ENCODE results near the gene CLCN6. TPM values are rescaled to one million over a fixed set of nuclear protein-coding genes. Genes with fewer than 3 reads are reported as not detected.

Gene CLCN6
- total RNA-seq, 1 experiment from 2014 or later, result 5.1 TPM

DNA sequence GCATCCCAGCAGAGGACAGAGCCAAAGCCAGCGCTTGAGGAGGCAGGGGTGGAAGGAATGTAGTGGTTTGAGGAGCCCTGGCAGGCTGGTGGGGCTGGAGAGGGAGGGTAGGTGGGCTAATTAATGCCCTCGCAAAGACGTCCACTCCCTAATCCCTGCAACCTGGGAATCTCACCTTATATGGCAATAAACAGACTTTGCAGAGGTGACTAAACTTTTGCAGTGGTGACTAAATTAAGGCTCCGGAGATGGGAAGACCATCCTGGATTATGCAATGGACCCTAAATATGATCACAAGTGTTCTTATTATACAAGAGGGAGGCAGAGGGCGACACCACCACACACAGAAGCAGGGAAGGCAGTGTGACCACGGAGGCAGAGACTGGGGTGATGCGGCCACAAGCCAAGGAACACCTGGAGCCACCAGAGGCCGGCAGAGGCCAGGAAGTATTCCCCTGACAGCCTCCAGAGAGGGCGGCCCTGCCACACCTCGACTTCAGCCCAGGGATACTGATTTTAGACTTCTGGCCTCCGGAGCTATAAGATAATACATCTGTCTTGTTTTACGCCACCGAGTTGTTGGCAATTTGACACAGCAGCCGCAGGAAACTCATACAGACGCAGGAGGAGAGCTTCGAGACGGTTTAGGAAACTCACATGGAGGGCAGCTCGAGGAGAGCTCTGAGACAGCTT is 75.9 kb downstream of the CLCN6 start:
- Histone ChIP-seq H3K36me3 (no peaks in the 10 kb centered on the region), H3K4me1 (replicated peaks) (no peaks in the 10 kb centered on the region; the same call in 1 of the 2 replicates), H3K27me3 (replicated peaks) (0 out of 2 replicates have a peak, but pooled peaks cover 3% of the 10 kb centered on the region), H3K4me3 (no peak overlapping the region), H3K27ac (no peak overlapping the region), H3K9me3 (replicated peaks) (no peaks in the 10 kb centered on the region)
- no peak for DNase-seq (ENCODE audit: low read depth in 1 of 2, low spot score in 2 of 2)

DNA sequence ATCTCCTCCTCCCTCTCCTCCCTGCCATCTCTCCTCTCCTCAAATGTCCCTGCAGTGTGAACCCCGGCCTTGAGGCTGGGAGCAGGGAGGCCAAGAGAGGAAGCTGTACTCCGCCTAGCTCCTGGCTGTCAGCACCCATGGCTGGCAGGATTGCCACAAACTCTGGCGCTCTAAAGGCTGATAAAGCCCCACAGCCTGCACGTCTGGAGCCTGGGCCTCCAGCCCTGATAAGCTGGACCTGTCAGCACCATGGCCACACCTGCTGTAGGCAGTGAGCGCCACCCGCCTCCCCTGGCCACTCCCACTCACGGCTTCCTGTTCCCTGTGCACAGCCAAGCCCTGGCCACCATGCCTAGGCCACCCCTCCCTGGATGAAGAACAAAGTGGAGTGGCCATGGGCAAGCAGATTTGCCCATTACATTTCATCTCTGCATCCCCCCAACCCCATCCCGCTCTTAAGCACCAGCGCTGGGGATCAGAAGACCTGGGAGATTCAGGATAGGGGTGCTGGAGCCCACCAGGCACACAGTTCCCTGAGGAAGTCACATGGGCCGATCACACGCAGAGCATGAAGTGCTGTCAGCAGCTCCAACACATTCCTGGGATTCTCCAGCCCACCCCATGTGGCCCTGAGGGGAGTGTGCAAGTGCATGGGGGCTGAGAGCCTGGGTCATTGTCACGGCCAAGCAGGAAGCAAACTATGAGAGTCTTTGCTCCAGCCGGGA is 77.0 kb downstream of the CLCN6 start:
- Histone ChIP-seq H3K4me3 (no peak overlapping the region), H3K36me3 (no peaks in the 10 kb centered on the region), H3K9me3 (replicated peaks) (no peaks in the 10 kb centered on the region), H3K27ac (no peak overlapping the region), H3K4me1 (replicated peaks) (no peaks in the 10 kb centered on the region; the same call in 1 of the 2 replicates), H3K27me3 (replicated peaks) (0 out of 2 replicates have a peak, but pooled peaks cover 3% of the 10 kb centered on the region)
- DNase-seq (ENCODE audit: low read depth in 1 of 2, low spot score in 2 of 2), result no peak

DNA sequence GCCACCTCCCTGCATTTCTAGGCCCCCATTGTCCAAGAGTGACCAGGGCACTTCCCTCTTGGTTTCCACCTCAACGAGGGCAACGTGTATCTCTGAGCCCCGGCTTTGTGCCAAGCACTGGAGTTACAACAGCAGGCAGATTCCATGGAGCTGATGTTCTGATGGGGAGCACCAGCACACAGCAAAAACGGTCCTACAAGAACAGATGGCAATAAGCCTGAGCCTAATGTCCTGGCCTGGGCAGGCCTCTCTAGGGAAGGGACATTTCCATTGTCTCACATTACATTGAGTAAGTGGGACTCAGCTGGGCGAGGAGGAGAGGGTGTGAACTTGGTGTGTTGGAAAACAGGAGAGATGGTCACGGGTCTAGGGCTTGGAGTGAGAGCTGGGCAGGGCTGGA is 79.9 kb downstream of the CLCN6 start:
- H3K27me3 ChIP-seq (replicated peaks), result peaks cover 5% of the 10 kb centered on the region; the same call in 1 of the 2 replicates
- no peak overlapping the region for H3K4me3 ChIP-seq
- H3K36me3 ChIP-seq, result no peaks in the 10 kb centered on the region
- DNase-seq (ENCODE audit: low read depth in 1 of 2, low spot score in 2 of 2), result no peak
- no peaks in the 10 kb centered on the region for H3K4me1 ChIP-seq (replicated peaks)
- H3K9me3 ChIP-seq (replicated peaks), result no peaks in the 10 kb centered on the region
- no peak overlapping the region for H3K27ac ChIP-seq

DNA sequence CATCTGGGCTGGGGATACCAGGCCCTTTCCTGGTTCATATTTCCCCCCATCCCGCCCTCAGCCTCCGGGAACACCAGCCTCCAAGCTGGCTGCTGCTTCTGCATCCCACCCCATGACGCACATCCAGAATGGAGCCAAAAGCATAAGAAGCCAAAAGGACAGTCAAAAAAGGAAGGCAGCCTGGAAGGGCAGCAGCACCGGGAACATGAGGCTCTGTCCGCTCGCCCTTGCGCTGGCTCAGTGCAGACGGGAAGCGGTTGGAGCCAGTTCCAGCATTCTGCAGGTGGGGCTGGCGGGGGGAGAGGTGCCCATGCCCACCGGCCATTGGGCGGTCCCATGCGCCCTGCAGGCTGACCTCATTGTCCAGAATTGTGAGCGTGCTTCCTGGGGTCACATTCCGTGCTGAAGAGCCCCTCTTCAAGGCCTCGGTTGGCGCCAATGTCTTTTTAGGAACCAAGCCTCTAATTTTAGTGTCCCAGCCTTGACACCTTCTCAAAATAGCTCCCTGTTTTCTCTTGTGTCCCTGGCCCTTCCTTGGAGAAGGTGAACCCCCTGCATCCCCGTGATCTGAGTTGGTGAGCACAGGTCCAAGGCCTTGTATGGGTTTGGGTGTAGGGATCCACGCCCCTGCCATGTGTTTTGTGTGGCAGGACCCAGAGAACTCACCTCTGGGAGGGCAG is 81.1 kb downstream of the CLCN6 start:
- DNase-seq (ENCODE audit: low read depth in 1 of 2, low spot score in 2 of 2), result no peak
- H3K9me3 ChIP-seq (replicated peaks), result no peaks in the 10 kb centered on the region
- peaks cover 9% of the 10 kb centered on the region; the same call in 1 of the 2 replicates for H3K27me3 ChIP-seq (replicated peaks)
- no peak overlapping the region for H3K4me3 ChIP-seq
- no peaks in the 10 kb centered on the region for H3K4me1 ChIP-seq (replicated peaks)
- H3K27ac ChIP-seq, result no peak overlapping the region
- no peaks in the 10 kb centered on the region for H3K36me3 ChIP-seq

- no peaks in the 10 kb centered on the region for H3K4me1 ChIP-seq (replicated peaks)
- H3K27me3 ChIP-seq (replicated peaks), result peaks cover 9% of the 10 kb centered on the region; the same call in 1 of the 2 replicates
- no peak for DNase-seq (ENCODE audit: low read depth in 1 of 2, low spot score in 2 of 2)
- no peaks in the 10 kb centered on the region for H3K9me3 ChIP-seq (replicated peaks)
- no peak overlapping the region for H3K4me3 ChIP-seq
- no peak overlapping the region for H3K27ac ChIP-seq
- H3K36me3 ChIP-seq, result no peaks in the 10 kb centered on the region
These were observed 81.6 kb downstream of the CLCN6 start for GRCh38 chr1:11887666-11888007.

GRCh38 chr1:11888206-11888876 is 82.3 kb downstream of the CLCN6 start:
- DNase-seq (ENCODE audit: low read depth in 1 of 2, low spot score in 2 of 2), result no peak
- H3K9me3 ChIP-seq (replicated peaks), result no peaks in the 10 kb centered on the region
- H3K4me3 ChIP-seq, result no peak overlapping the region
- no peak overlapping the region for H3K27ac ChIP-seq
- H3K27me3 ChIP-seq (replicated peaks), result peaks cover 9% of the 10 kb centered on the region; the same call in 1 of the 2 replicates
- no peaks in the 10 kb centered on the region for H3K4me1 ChIP-seq (replicated peaks)
- H3K36me3 ChIP-seq, result no peaks in the 10 kb centered on the region

- Histone ChIP-seq H3K4me1 (replicated peaks) (no peaks in the 10 kb centered on the region), H3K36me3 (no peaks in the 10 kb centered on the region), H3K4me3 (no peak overlapping the region), H3K9me3 (replicated peaks) (no peaks in the 10 kb centered on the region), H3K27me3 (replicated peaks) (peaks cover 8% of the 10 kb centered on the region; the same call in 1 of the 2 replicates), H3K27ac (no peak overlapping the region)
- no peak for DNase-seq (ENCODE audit: low read depth in 1 of 2, low spot score in 2 of 2)
These were observed 82.9 kb downstream of the CLCN6 start for GRCh38 chr1:11888877-11889208.

DNA sequence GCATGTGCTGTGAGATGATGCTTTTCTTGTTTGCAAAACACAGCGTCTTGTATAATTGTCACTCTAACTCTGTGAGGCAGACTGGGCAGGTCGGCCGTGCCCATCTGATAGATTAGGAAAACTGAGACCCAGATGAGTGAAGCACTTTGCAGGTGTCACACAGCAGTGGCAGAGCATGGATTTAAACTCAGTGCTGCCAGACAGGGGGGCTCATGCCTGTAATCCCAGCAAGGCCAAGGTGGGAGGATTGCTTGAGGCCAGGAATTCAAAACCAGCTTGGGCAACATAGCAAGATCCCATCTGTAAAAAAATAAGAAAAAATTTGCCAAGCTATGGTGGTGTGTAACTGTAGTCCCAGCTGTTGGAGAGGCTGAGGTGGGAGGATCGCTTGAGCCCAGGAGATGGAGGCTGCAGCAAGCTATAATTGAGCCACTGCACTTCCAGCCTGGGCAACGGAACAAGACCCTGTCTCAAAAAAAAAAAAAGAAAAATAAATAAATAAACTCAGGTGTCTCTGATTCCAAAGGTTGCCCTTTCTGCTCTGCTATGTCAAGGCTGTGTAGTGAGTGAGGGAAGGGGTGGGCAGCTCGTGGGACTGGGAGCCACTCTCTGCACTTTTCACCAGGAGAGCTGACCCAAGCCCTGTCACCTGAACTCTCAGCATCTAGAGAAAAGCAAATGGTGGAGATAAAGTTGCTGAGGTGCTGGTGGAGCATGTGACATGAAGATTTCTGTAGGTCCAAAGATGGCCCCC is 85.6 kb downstream of the CLCN6 start:
- no peaks in the 10 kb centered on the region for H3K36me3 ChIP-seq
- DNase-seq (ENCODE audit: low read depth in 1 of 2, low spot score in 2 of 2), result no peak
- no peak overlapping the region for H3K4me3 ChIP-seq
- no peaks in the 10 kb centered on the region for H3K4me1 ChIP-seq (replicated peaks)
- H3K27ac ChIP-seq, result no peak overlapping the region
- no peaks in the 10 kb centered on the region for H3K9me3 ChIP-seq (replicated peaks)
- peaks cover 6% of the 10 kb centered on the region; the same call in 1 of the 2 replicates for H3K27me3 ChIP-seq (replicated peaks)

Other genes with a start within 250 kb of the CLCN6 start
- not detected in 2 replicates for gene FBXO2, start 151.8 kb upstream of the CLCN6 start, total RNA-seq (2014; rRNA removed; shearing (Covaris generic))
- 3.2 and 7.8 TPM in 2 replicates for gene FBXO44, start 151.3 kb upstream of the CLCN6 start, total RNA-seq (2014; rRNA removed; shearing (Covaris generic))
- 0.25 and 2.9 TPM in 2 replicates for gene FBXO6, start 142.0 kb upstream of the CLCN6 start, total RNA-seq (2014; rRNA removed; shearing (Covaris generic))
- 118 and 132 TPM in 2 replicates for gene MAD2L2, start 125.0 kb upstream of the CLCN6 start, total RNA-seq (2014; rRNA removed; shearing (Covaris generic))
- not detected in 2 replicates for gene DRAXIN, start 114.5 kb upstream of the CLCN6 start, total RNA-seq (2014; rRNA removed; shearing (Covaris generic))
- gene AGTRAP, start 70.1 kb upstream of the CLCN6 start, total RNA-seq (2014; rRNA removed; shearing (Covaris generic)), result 22.5 and 22.6 TPM in 2 replicates
- not detected in 2 replicates for gene C1orf167, start 44.0 kb upstream of the CLCN6 start, total RNA-seq (2014; rRNA removed; shearing (Covaris generic))
- gene MTHFR, start 227 bp upstream of the CLCN6 start, total RNA-seq (2014; rRNA removed; shearing (Covaris generic)), result 6.3 and 10.4 TPM in 2 replicates
- not detected in 2 replicates for gene NPPA, start 41.6 kb downstream of the CLCN6 start, total RNA-seq (2014; rRNA removed; shearing (Covaris generic))
- 112 and 320 TPM in 2 replicates for gene NPPB, start 52.8 kb downstream of the CLCN6 start, total RNA-seq (2014; rRNA removed; shearing (Covaris generic))
- 85.2 and 102 TPM in 2 replicates for gene KIAA2013, start 120.2 kb downstream of the CLCN6 start, total RNA-seq (2014; rRNA removed; shearing (Covaris generic))
- 229 and 382 TPM in 2 replicates for gene PLOD1, start 128.5 kb downstream of the CLCN6 start, total RNA-seq (2014; rRNA removed; shearing (Covaris generic))
- 53.6 and 54.8 TPM in 2 replicates for gene MFN2, start 174.3 kb downstream of the CLCN6 start, total RNA-seq (2014; rRNA removed; shearing (Covaris generic))
- gene MIIP, start 213.3 kb downstream of the CLCN6 start, total RNA-seq (2014; rRNA removed; shearing (Covaris generic)), result 34.5 and 43.1 TPM in 2 replicates

Measured in SJSA1 (cell line).